HG02588 (cell line): ENCODE results near the gene CBX2.

Experiments
- ATAC-seq: cut with Tn5 transposase; IDR thresholded peaks from one replicate; pipeline ENCODE4 v1.9.1; 2021; ENCODE audit warnings: mild to moderate bottlenecking, moderate library complexity; ENCODE audit not compliant: unreplicated experiment

Gene CBX2

GRCh38 chr17:79777894-79778503, at the start of gene CBX2:
Gene CBX2, plus strand, starts transcription at chr17:79778148. Its CDS starts 88 bp downstream, at chr17:79778236.
- no peak for ATAC-seq

- no peak for ATAC-seq
Observed at GRCh38 chr17:79728169-79728907, 49.6 kb upstream of the CBX2 start.

GRCh38 chr17:79728908-79729471, 49.0 kb upstream of the CBX2 start:
- ATAC-seq = no peak

- no peak for ATAC-seq
Observed at GRCh38 chr17:79729761-79730160, 48.2 kb upstream of the CBX2 start.

GRCh38 chr17:79730437-79730768, 47.5 kb upstream of the CBX2 start:
- no peak for ATAC-seq

GRCh38 chr17:79730769-79731483, 47.0 kb upstream of the CBX2 start, which contains the start of gene ENPP7:
Gene ENPP7, plus strand, starts transcription at chr17:79730943. Its CDS starts 197 bp downstream, at chr17:79731140.
- no peak for ATAC-seq

GRCh38 chr17:79732254-79732653, 45.7 kb upstream of the CBX2 start:
- no peak for ATAC-seq

GRCh38 chr17:79732804-79733691, 44.9 kb upstream of the CBX2 start:
- ATAC-seq = no peak

GRCh38 chr17:79733692-79734070, 44.3 kb upstream of the CBX2 start:
- no peak for ATAC-seq

GRCh38 chr17:79735096-79735495, 42.9 kb upstream of the CBX2 start:
- no peak for ATAC-seq

- ATAC-seq = no peak
Observed at GRCh38 chr17:79737046-79737921, 40.7 kb upstream of the CBX2 start.

GRCh38 chr17:79737922-79738578, 39.9 kb upstream of the CBX2 start:
- ATAC-seq = no peak

- no peak for ATAC-seq
Observed at GRCh38 chr17:79738643-79739042, 39.3 kb upstream of the CBX2 start.

- no peak for ATAC-seq
Observed at GRCh38 chr17:79739148-79740062, 38.5 kb upstream of the CBX2 start.

GRCh38 chr17:79740413-79740812, 37.5 kb upstream of the CBX2 start:
- ATAC-seq = no peak

GRCh38 chr17:79741401-79741750, 36.6 kb upstream of the CBX2 start:
- no peak for ATAC-seq

- ATAC-seq = no peak
Observed at GRCh38 chr17:79741751-79742588, 36.0 kb upstream of the CBX2 start.

GRCh38 chr17:79742589-79742918, 35.4 kb upstream of the CBX2 start:
- no peak for ATAC-seq
